ENCODE data around the gene TOLLIP.

The TOLLIP gene

DNA sequence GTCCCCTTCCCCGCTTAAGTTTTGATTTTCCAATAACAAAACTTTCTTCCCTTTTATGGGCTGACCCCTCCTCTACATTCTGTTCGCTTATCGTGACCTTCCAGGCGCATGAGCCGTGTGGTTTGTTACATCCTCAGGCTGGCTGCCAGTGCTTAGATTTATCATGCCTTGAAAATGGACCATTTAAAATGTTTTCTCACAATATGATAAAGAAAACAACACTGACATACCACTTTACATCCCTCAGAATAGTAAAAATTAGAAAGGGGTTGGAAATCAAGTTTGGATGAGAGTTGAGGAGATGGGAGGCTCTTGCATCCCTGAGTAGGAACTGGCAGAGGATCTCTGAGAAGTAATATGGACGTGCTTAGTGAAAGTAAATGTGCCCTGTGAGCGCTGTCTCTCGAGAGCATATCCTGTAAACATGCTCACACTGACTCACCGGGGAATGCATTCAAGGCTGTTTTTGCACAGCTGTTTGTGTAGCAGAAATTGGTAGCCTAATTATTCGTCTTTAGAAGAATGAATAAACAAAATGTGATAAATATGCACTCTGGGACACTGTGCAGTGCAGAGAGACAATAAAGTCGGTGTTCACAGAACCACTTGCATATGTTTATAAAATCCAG, 17.1 kb upstream of the TOLLIP start:
- TF ChIP-seq, protein P1, sequence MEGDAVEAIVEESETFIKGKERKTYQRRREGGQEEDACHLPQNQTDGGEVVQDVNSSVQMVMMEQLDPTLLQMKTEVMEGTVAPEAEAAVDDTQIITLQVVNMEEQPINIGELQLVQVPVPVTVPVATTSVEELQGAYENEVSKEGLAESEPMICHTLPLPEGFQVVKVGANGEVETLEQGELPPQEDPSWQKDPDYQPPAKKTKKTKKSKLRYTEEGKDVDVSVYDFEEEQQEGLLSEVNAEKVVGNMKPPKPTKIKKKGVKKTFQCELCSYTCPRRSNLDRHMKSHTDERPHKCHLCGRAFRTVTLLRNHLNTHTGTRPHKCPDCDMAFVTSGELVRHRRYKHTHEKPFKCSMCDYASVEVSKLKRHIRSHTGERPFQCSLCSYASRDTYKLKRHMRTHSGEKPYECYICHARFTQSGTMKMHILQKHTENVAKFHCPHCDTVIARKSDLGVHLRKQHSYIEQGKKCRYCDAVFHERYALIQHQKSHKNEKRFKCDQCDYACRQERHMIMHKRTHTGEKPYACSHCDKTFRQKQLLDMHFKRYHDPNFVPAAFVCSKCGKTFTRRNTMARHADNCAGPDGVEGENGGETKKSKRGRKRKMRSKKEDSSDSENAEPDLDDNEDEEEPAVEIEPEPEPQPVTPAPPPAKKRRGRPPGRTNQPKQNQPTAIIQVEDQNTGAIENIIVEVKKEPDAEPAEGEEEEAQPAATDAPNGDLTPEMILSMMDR (IDR thresholded peaks at IDR 0.05; ENCODE audit: borderline replicate concordance, insufficient read depth, low read depth, low read length) = no peak
- no peak overlapping the region for H3K4me3 ChIP-seq (ENCODE audit: low read depth, low read length)

DNA sequence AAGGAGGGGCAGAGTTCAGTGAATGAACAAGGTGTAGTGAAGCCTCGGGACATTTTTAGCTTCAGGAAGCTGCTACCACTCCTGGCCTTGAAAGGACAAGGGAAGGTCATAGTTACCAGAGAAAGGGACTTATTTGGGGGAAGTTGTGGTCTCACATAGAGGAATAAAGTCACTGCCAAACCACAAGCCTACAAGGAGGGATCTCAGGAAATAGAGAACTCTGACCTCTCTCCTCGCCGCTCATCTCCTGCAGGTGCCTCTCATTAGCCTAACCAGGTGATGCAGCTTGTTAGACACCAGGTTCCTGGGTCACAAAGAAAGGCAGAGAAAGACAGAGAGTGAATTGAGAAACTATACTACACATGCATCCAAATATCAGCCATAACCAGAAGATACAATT, 14.3 kb upstream of the TOLLIP start:
- no peak overlapping the region for H3K4me3 ChIP-seq (ENCODE audit: low read depth, low read length)
- TF ChIP-seq, protein P1 (IDR thresholded peaks at IDR 0.05; ENCODE audit: borderline replicate concordance, insufficient read depth, low read depth, low read length) = no peak

DNA sequence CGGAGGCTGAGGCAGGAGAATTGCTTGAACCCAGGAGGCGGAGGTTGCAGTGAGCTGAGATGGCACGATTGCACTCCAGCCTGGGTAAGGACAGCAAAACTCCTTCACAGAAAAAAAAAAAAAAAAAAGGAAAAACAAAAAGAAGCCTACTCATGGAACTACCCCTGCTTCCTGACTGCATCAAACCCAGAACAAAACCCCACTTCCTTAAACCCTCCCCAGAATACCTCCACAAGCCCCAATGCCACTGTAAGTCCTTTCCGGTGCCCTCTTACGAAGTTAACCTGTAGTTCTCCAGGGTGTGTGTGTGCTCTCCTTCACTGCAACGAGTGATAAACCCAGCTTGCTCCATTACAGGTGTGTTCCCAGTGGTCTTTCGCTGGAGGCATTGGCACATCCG, 8.6 kb upstream of the TOLLIP start:
- H3K4me3 ChIP-seq (ENCODE audit: low read depth, low read length) = no peak overlapping the region
- TF ChIP-seq, protein P1 (IDR thresholded peaks at IDR 0.05; ENCODE audit: borderline replicate concordance, insufficient read depth, low read depth, low read length) = no peak

DNA sequence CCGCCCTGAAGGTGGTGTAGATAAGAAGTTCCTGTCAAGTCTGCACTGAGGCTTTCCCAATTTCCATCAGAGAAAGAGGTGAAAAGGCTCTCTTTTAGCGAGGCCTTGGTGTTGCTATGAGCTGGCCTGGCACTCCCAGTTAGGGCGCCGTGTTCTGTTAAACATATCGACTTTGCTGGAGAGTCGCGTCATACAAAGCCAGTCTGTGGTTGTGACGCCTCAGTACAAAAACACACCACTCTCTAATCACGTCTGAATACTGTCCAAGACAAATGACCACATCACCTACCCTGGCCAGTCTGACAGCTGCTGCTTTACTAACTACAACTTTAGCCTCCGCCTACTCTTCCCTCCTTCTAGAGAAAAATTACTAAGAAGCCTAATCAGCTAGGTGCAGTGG, 8.0 kb upstream of the TOLLIP start:
- H3K4me3 ChIP-seq (ENCODE audit: low read depth, low read length) = no peak overlapping the region
- TF ChIP-seq, protein P1 (IDR thresholded peaks at IDR 0.05; ENCODE audit: borderline replicate concordance, insufficient read depth, low read depth, low read length) = no peak

DNA sequence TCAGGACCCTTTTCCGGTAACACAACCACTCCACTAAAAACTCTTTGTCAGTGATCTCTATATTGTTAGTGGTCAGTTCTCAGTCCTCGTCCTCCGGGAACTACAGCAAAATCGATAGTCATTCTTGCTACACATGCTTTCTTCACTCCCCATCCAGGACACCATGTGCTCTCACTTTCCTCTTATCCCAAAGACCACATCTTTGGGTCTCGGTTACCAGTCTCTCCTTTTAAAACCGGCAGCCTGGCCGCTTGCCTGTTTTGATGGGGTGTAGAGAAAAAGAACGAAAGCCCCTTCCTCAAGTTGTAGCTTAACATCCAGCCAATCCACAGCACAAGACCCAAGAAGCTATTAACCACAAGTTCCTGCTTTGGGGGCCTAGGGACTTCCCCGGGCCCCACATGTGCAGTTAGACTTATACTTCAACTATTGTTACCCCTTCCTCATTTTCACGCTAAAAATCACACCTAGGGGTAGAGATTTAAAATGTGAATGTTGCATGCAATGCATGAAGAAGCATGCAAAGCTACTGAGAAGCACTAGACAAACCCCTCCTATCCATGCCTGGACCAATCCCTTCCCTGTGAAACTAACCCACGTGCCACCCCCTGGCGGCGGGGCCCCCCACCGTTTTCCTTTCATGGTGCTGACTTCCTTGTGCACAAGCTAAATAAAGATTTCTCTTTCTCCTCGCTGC, 1.5 kb upstream of the TOLLIP start:
- TF ChIP-seq, protein P1 (IDR thresholded peaks at IDR 0.05; ENCODE audit: borderline replicate concordance, insufficient read depth, low read depth, low read length) = no peak
- peak overlapping the region; percentile 78 for H3K4me3 ChIP-seq (ENCODE audit: low read depth, low read length)

DNA sequence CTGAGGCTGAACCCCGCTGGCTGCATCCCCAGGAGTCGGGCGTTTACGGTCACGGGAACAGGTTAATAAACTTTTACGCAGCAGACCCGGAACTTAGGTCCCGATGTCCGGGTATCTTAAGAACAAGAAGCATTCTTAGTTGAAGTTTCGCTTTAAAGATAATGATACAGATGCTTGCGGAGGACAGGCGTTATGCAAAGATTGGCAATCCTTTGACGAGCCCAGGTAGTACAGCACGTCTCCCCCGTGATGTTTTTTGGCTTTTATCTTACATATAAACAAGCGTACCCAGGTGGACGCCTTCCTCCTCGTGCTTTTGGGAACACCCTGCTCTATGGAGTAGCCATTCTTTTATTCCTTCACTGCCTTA, 871 bp upstream of the TOLLIP start:
- H3K4me3 ChIP-seq (ENCODE audit: low read depth, low read length) = peak overlapping the region; percentile 78
- TF ChIP-seq, protein P1 (IDR thresholded peaks at IDR 0.05; ENCODE audit: borderline replicate concordance, insufficient read depth, low read depth, low read length) = no peak
